CD14-positive monocyte (primary cell): Measurements from ENCODE around the gene KCNQ1. TPM values are rescaled to one million over a fixed set of nuclear protein-coding genes. Genes with fewer than 3 reads are reported as not detected.

Experiments used
- DNase-seq, 3 donors: peaks; one replicate each; pipeline ENCODE4 v3.0.0-alpha.2; 2011 to 2022
- H2AFZ ChIP-seq: 2 replicates; pipeline ENCODE4 v1.6.0; 2012; ENCODE audit warnings: mild to moderate bottlenecking, low read depth, low read length, inconsistent platforms; ENCODE audit not compliant: insufficient read depth, poor library complexity, severe bottlenecking
- H3K27ac ChIP-seq, 2 donors: 1 replicate in 1 of 2; 2 replicates in 1 of 2; pipeline ENCODE4 v1.5.1; 2012 to 2013; ENCODE audit warnings: low read length in 2 of 2, control low read depth in 1 of 2, inconsistent platforms in 1 of 2, low read depth in 1 of 2, mild to moderate bottlenecking in 1 of 2
- H3K27me3 ChIP-seq, 2 donors: one replicate each; pipeline versions ENCODE4 v1.6.0 to v1.6.1; 2011 to 2013; ENCODE audit warnings: low read length in 2 of 2; ENCODE audit not compliant: control insufficient read depth in 2 of 2, insufficient read depth in 2 of 2
- H3K36me3 ChIP-seq, 2 donors: replicated peaks in 1 of 2; 1 replicate in 1 of 2; 2 replicates in 1 of 2; pipeline versions ENCODE4 v1.5.1 to v1.6.1; 2012 to 2013; ENCODE audit warnings: low read length in 2 of 2, control low read depth in 1 of 2, inconsistent platforms in 1 of 2, mild to moderate bottlenecking in 1 of 2; ENCODE audit not compliant: insufficient read depth in 2 of 2, control insufficient read depth in 1 of 2
- H3K4me1 ChIP-seq, 2 donors: 1 replicate in 1 of 2; 2 replicates in 1 of 2; pipeline versions ENCODE4 v1.5.1 to v1.6.1; 2012 to 2013; ENCODE audit warnings: low read length in 2 of 2, control low read depth in 1 of 2, inconsistent platforms in 1 of 2, mild to moderate bottlenecking in 1 of 2, moderate library complexity in 1 of 2; ENCODE audit not compliant: insufficient read depth in 2 of 2, control insufficient read depth in 1 of 2
- H3K4me2 ChIP-seq: replicated peaks from 2 replicates; pipeline ENCODE3; 2012; ENCODE audit warnings: low read length, moderate library complexity, mild to moderate bottlenecking; ENCODE audit not compliant: poor library complexity, severe bottlenecking; ENCODE audit errors: extremely low read depth
- H3K4me3 ChIP-seq, 3 experiments: fragments of 200-600 bp in 1 of 3; sonication (generic) in 1 of 3; replicated peaks in 1 of 3; 1 replicate in 2 of 3; 2 replicates in 1 of 3; pipeline ENCODE4 v1.5.1; 2011 to 2013; ENCODE audit warnings: low read length in 3 of 3, mild to moderate bottlenecking in 3 of 3, control low read depth in 2 of 3, low read depth in 2 of 3, inconsistent platforms in 1 of 3, moderate library complexity in 1 of 3
- H3K79me2 ChIP-seq: 2 replicates; pipeline ENCODE4 v1.6.0; 2012; ENCODE audit warnings: mild to moderate bottlenecking, control low read depth, inconsistent platforms, low read length, moderate library complexity; ENCODE audit not compliant: insufficient read depth
- H3K9ac ChIP-seq: 2 replicates; pipeline ENCODE4 v1.6.0; 2017; ENCODE audit warnings: low read length, mild to moderate bottlenecking; ENCODE audit not compliant: insufficient read depth, poor library complexity, severe bottlenecking
- H3K9me3 ChIP-seq, 2 donors: replicated peaks in 1 of 2; 1 replicate in 1 of 2; 2 replicates in 1 of 2; pipeline versions ENCODE4 v1.5.1 to v1.6.1; 2012 to 2013; ENCODE audit warnings: low read length in 2 of 2, control low read depth in 1 of 2; ENCODE audit not compliant: control insufficient read depth in 1 of 2, insufficient read depth in 1 of 2
- H4K20me1 ChIP-seq: 2 replicates; pipeline ENCODE4 v1.6.0; 2012; ENCODE audit warnings: mild to moderate bottlenecking, low read length, control low read depth, moderate library complexity; ENCODE audit not compliant: insufficient read depth
- H3K27ac Mint-ChIP-seq, 7 donors: one replicate each; pipeline ENCODE4 v1.8.0; 2020; ENCODE audit warnings: mild to moderate bottlenecking in 7 of 7, mixed read lengths in 7 of 7, moderate library complexity in 6 of 7, inconsistent platforms in 2 of 7
- H3K27me3 Mint-ChIP-seq, 3 donors: one replicate each; pipeline ENCODE4 v1.8.0; 2021 to 2022; ENCODE audit warnings: low read depth in 3 of 3, mild to moderate bottlenecking in 3 of 3, mixed read lengths in 3 of 3, moderate library complexity in 3 of 3, inconsistent platforms in 1 of 3
- H3K36me3 Mint-ChIP-seq, 2 donors: one replicate each; pipeline ENCODE4 v1.8.0; 2020; ENCODE audit warnings: mixed read lengths in 2 of 2, inconsistent platforms in 1 of 2, mild to moderate bottlenecking in 1 of 2
- H3K4me1 Mint-ChIP-seq: one replicate; pipeline ENCODE4 v1.8.0; 2020; ENCODE audit warnings: mild to moderate bottlenecking, mixed read lengths
- H3K4me3 Mint-ChIP-seq, 2 donors: one replicate each; pipeline ENCODE4 v1.8.0; 2020; ENCODE audit warnings: mild to moderate bottlenecking in 2 of 2, mixed read lengths in 2 of 2, moderate library complexity in 1 of 2
- H3K9me3 Mint-ChIP-seq, 7 donors: one replicate each; pipeline ENCODE4 v1.8.0; 2020 to 2022; ENCODE audit warnings: mixed read lengths in 7 of 7, mild to moderate bottlenecking in 6 of 7, moderate library complexity in 6 of 7, inconsistent platforms in 2 of 7
- CTCF ChIP-seq: fragments of 200-600 bp; IDR thresholded peaks from one replicate; pipeline ENCODE4 v1.8.0; 2022; ENCODE audit warnings: antibody characterized with exemption, mild to moderate bottlenecking
- WGBS: methylation state at CpG from one replicate; pipeline ENCODE4 v1.1.5; 2013; ENCODE audit warnings: missing lambda C conversion rate; ENCODE audit not compliant: insufficient coverage; 5-methylcytosine and 5-hydroxymethylcytosine counted together
- intact Hi-C, 2 donors: fragments of 100-400 bp; cut with micrococcal nuclease; formaldehyde crosslinking; loops; one replicate each; pipeline versions ENCODE4 v1.15.0 to v1.15.1; 2023
- polyA plus RNA-seq, 3 donors: library from polyadenylated mRNA; depleted of rRNA in 1 of 3; unstranded in 2 of 3; stranded (reverse) in 1 of 3; fragments of 300-500 nt in 2 of 3; fragments of >200 nt in 1 of 3; fragmentation: Illumina TruSeq in 2 of 3; gene quantifications; 1 replicate in 2 of 3; 2 replicates in 1 of 3; pipeline ENCODE4 v1.2.3, GENCODE V29; 2012 to 2021

The KCNQ1 gene
- polyA plus RNA-seq, 3 donors = 14.9 to 31.8 (median 21.6) TPM

DNA sequence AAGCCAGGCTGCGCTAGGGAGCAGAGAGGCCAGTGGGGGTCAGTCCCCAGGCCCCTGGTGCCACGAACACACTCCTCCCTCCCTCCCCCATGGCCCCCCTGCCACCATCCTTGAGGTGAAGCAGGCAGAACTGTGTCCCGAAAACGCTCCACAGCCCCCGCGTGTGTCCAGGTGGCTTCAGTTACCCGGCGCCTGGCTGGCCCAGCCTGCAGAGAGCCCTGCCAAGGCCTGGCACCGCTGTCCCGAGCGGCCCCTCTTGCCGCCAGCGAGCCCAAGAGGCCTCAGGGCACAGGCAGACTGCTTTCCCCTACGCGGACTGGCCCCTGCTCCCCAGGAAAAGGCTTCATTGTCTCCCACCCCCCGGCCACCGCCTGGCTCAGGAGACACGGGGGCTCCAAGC, 413.1 kb downstream of the KCNQ1 start:
- Mint-ChIP-seq H3K27me3 (peaks cover 21 to 23% (median 22%) of the 10 kb centered on the region in 3 donors), H3K36me3 (no peaks in the 10 kb centered on the region), H3K27ac (no peak overlapping the region), H3K9me3 (peaks cover 0 to 11% (median 0%) of the 10 kb centered on the region in 7 donors), H3K4me3 (no peak overlapping the region), H3K4me1 (peaks cover 3% of the 10 kb centered on the region)
- Histone ChIP-seq H3K9ac (no peak overlapping the region), H4K20me1 (no peaks in the 10 kb centered on the region), H3K27me3 (peaks cover 2 to 23% of the 10 kb centered on the region in 2 donors), H2AFZ (no peak overlapping the region), H3K4me3 (no peak overlapping the region), H3K4me1 (peaks cover 0 to 9% of the 10 kb centered on the region in 2 donors), H3K27ac (no peak overlapping the region), H3K36me3 (no peaks in the 10 kb centered on the region), H3K4me2 (no peak overlapping the region), H3K9me3 (no peaks in the 10 kb centered on the region), H3K79me2 (no peaks in the 10 kb centered on the region)
- no peak for DNase-seq
- 93% methylated on average over 15 of the region's 18 CpGs for WGBS
- TF ChIP-seq CTCF = no peak
- intact Hi-C loops = no loop called here

DNA sequence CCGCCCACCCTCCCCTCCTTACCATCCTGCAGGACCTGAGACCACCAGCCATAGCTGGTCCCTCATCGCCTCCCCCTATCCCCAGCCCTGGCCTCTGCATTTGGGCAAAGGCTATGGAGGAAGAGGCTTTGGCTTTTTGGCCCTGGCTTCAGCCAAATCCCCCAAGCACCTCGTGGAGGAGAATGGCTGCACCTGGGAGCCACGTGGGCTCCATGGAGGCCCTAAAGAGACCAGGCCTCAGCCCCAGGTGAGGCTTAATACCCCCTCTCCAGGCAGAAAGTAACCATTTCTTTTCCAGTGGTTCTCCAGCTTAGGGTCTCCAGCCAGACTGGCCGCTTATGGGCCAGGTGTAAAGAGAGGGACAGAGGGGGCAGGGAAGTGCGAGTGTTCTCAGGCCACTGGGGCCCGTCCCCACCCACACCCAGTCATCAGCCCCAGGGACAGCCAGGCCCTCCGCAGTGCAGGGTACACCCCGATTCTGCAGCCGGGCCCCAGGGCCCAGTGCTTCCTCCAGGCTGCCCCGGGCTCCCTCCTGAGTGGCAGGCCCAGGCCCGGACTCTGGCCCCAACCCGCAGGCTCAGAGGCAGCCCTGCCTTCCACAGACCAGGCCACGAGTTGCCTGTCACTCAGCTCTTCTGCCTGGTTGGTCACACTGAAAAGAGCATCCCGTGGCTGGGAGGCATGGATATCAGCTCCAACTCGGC, 414.3 kb downstream of the KCNQ1 start:
- TF ChIP-seq CTCF = no peak
- no peaks in the 10 kb centered on the region for H3K9me3 ChIP-seq
- no peaks in the 10 kb centered on the region for H3K36me3 ChIP-seq
- Mint-ChIP-seq H3K27ac (peak overlapping the region in 1 of 7 donors; percentile 56), H3K36me3 (no peaks in the 10 kb centered on the region), H3K4me3 (no peak overlapping the region), H3K27me3 (peaks cover 29 to 35% (median 33%) of the 10 kb centered on the region in 3 donors), H3K9me3 (peaks cover 0 to 7% (median 0%) of the 10 kb centered on the region in 7 donors), H3K4me1 (peaks cover 3% of the 10 kb centered on the region)
- H3K4me3 ChIP-seq = no peak overlapping the region
- peaks cover 0 to 11% of the 10 kb centered on the region in 2 donors for H3K4me1 ChIP-seq
- 94% methylated on average over 12 of the region's 16 CpGs for WGBS
- H3K9ac ChIP-seq = no peak overlapping the region
- DNase-seq = no peak
- intact Hi-C loops = no loop called here
- H3K4me2 ChIP-seq = no peak overlapping the region
- no peak overlapping the region for H3K27ac ChIP-seq
- H3K27me3 ChIP-seq = peaks cover 9 to 34% of the 10 kb centered on the region in 2 donors
- no peaks in the 10 kb centered on the region for H3K79me2 ChIP-seq
- no peak overlapping the region for H2AFZ ChIP-seq
- no peaks in the 10 kb centered on the region for H4K20me1 ChIP-seq
